Stimulated activated CD8-positive, alpha-beta memory T cell treated with anti-CD3 and anti-CD28 coated beads, Interleukin-12 subunit alpha, Interleukin-12 subunit beta, amount 100 ng/mL, for 24 hours (primary cell): ENCODE measurements around the gene ATG2A.

ENCODE experiments used
- DNase-seq: peaks from one replicate; pipeline ENCODE4 v3.0.0-alpha.2; 2020; ENCODE audit errors: extremely low read depth

ATG2A gene

DNA sequence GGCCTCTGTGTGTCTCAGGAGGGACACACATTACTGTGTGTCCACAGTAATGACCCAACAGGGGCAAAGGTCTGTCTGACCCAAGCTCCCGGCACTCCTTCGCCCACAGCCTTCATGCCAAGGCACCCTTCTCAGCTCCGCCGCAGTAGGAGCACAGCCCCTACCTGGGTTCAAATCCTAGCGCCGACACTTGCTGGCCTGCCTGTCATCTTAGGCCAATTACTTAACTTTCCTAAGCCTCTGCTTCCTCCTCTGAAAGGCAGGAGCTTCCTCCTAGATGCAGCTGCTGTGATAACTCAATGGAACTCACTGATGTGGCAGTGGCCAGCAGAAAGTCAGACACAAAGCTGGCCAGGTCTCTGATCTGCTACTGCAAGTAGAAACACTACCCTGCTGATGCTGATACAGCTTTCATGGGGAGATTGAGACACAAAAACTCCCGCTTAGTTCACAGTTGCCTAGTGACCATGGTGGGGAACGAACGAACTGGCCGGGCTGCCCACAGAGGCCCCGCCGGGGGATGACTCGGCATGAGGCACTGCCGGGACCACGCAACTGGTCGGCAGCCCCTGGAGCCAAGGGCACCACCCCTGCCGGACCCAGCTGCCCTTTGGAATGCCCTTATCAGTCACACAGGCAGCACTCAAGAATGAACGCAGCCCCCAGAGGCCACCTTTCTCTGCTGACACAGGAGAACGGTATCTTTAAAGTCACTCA lies 46.7 kb downstream of the ATG2A start:
- DNase-seq: no peak

DNA sequence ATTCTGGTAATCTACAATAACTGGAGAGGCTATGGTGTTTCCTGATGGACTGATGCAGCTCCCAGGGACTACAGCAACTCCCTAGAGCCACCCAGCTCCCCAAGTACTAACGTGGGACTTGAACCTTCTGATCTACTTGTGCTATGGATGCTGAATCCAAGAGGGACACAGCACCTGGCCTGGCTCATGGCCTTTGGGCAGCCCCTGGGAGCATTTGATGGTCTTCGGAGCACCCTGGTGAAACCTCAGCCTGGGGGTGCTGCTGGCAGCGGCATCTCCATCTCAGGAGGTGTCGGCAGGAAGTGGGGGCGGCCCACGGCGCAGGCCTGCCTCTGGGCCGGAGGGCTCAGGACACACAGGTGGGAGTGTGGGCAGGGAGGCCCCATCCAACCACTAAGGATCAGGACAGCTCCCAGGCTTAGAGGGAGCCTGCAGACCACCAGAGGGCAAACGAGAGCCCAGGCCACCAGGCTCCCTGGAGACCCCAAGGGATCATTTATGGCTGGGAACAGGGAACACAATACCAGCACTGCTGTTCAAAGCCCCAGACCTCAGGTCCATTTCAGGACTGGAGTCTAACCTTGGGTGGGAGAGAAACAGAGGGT lies 47.3 kb downstream of the ATG2A start:
- no peak for DNase-seq

DNA sequence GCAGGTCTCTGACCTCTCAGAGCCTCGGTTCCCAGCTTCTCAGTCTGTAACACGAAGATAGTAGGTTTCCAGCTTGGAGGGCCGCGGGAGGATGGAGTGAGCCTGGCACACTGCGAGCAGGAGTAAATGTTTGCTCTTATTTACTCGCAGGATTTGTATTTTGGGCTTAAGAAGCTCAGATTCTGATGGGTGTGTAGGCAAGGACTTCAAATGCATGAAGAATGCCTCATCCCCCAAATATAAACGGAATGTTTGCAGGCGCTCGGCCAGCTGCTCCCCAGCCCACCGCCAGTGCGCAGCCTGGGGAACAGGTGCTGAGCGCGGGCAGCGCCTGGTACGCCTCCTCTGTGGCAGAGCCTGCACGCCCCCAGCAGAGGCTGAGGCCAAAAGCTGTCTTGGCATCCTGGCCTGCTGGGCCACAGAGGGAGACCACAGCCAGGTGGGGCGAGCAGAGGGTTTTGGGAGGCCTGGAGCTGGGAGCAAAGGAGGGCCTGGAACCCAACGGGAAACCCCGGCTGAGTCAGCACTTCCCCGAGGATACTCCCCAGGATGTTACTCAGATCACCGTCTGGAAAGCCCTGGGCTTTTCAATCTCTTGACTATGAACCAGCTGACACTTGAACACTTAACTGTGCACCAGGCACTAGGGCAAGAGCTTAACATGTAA lies 48.0 kb downstream of the ATG2A start:
- no peak for DNase-seq

DNA sequence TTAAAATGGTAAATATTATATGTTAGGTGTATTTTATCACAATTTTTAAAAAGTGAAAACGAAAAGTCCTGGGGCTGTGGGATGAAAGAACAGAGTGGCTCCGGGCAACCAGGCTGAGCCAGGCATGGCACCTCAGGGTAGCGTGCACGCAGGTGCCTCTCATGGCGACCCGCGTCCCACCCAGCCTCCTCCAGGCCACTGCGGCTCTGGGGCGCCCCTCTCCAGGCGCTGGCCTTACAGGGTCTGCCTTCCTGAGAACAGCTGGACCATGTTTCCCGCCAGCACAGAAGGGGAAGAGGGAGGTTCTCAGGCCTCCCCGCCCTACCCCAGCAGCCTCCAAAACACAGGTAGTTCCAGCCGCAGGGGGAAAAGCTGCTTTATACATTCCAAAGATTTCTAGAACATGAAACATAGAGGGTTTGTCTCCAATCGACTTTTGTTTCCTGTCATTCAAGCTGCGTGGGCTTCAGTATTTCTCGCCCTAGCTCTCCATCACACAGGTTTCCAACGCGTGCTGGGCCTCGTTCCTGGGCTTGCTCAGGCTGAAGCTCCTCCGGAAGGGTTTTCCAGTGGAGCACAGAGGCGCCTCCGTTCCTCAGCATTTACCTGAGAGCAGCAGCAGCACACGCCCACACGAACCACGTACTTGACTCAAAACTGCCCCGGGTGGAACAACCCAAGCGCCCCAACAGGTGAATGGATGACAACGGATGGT lies 49.1 kb downstream of the ATG2A start:
- no peak for DNase-seq

DNA sequence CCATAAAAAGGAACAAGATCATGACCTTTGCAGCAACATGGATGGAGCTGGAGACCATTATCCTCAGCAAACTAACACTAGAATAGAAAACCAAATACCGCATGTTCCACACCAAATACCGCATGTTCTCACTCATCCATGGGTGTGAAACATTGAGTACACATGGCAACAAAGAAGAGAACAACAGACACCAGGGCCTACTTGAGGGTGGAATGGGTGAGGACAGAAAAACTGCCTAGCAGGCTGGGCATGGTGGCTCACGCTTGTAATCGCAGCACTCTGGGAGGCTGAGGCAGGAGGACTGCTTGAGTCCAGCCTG lies 50.9 kb downstream of the ATG2A start:
- DNase-seq: no peak

DNA sequence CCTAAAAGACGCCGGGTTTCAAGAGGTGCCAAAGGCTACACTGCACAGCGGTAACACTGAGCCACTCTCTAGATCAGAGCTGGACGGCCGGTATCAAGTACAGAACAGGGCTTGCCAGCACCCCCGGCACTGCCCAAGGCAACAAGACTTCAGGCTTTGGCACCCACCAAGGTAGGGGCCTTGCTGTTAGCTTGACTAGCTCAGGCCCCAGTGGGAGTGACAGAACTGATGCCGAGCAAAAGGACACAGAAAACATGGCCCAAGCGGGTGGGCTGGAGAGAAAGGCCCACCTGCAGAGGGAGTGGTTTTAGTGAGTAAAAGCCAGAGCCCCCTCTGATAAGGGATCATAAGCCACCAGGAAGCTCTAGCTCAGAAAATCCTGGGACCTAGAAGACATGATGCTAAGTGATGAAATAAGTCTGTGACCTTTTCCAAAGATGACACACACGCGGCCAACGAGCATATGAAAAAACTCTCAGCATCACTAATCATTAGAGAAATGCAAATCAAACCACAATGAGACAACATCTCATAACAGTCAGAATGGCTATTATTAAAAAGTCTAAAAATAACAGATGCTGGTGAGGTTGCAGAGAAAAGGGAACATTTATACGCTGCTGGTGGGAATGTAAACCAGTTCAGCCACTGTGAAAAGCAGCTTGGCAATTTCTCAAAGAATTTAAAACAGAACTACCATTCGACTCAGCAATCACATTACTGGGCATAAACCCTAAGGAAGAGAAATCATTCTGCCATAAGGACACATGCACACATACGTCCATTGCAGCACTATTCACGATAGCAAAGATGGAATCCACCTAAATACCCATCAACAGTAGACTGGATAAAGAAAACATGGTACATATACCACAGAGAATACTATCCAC lies 51.5 kb downstream of the ATG2A start:
- no peak for DNase-seq

DNA sequence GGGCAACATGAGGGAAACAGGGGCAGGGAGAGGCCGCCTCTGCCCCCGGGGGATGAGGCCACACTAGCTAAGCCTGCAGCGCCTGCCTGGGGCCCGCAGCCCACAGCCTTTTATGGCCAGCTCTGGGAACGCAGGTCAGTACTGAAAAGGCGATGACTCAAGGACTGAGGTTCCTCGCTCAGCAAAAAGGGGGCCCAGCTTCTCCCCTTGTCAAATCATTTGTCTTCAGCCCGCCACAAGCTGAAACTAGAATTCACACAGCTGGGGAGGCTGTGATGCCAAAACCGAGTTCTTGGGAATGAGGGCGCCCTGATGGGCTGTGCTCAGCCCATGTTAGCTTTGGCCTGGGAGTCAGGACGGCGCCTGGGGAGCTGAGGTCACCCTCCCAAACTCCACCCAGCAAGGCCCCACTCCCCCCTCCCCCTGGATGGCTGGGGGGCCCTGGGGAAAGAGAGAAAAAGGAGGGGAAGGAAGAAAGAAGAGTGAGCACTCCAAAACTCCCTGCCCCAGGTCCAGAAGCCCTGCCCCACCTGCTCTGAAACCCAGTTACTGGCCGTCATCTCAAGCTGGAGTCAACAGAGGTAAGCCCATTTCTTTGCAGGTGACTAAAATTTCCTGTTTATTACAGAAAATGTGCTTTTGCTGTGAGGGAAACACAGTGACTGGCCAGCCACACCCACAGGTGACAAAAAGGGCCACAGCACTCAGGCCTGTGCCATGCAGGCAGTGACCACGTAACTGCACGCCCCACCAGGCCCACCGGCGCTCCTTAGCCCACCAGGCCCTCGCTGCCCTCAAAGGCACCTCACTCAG lies 52.3 kb downstream of the ATG2A start:
- no peak for DNase-seq

DNA sequence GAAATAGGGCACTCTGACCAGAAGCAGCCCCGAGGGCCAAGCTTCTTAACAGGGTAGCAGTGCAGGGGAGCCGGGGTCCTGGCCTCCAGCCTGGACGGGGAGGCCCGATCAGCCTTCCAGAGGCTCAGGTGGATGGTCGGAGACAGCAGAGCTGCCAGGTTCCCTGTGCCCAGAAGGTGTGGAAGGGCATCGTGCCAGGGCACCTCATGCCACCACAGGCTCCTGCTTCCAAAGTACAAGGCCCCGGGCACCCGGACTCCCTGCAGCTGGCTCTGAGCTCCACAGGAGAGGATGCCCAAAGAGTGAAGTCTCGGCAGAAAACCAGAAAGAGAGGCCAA lies 52.9 kb downstream of the ATG2A start:
- no peak for DNase-seq

DNA sequence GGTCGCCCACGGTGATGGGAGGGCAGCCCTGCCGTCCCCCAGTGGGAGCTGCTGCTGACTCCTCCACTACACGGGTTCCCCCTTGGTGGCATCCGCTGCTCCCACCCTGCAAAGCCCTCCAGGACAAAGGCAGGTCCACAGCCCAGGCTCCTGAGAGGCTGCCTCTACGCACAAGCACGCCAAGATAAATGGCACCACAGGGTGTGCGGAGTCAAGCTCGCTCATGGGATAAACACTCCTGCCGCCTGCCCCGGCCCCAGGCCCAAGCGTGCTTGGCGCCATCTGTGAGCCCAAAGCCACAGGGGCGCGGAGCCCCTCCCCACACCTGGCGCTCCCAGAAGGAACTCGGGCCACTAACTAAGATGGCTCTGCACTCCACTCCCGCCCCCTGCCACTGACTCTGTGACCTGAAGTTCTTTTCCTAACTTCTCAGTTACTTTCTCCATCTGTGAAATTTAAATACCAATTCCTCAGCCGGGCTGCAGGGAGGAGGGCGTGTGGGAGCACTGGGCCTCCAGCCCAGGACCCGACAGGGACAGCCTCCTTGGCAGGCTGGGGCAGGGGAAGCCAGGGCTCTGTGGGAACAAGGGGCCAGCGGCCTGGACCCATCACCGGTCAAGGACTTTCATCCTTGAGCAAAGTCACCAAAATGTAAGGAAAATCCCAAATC lies 53.5 kb downstream of the ATG2A start:
- no peak for DNase-seq

DNA sequence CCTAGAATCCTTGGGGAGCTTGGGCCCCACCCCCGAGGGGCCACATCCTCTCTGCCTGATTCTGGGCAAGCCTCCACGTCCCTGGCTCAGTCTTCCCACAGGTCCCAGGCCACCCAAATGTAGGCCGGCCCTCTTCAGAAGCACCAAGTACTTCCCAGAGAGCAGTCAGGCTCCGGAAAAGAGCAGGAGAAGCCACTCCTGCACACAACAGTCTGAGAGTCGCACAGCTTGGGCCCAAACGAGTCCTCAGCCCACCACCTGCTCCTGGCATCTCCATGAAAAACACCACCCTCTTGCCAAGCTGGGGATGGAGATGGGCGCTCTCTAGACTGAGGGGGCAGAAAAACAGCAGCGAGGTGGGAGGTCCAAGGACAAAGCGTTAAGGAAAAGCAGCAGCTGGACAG lies 54.0 kb downstream of the ATG2A start:
- DNase-seq: no peak

DNA sequence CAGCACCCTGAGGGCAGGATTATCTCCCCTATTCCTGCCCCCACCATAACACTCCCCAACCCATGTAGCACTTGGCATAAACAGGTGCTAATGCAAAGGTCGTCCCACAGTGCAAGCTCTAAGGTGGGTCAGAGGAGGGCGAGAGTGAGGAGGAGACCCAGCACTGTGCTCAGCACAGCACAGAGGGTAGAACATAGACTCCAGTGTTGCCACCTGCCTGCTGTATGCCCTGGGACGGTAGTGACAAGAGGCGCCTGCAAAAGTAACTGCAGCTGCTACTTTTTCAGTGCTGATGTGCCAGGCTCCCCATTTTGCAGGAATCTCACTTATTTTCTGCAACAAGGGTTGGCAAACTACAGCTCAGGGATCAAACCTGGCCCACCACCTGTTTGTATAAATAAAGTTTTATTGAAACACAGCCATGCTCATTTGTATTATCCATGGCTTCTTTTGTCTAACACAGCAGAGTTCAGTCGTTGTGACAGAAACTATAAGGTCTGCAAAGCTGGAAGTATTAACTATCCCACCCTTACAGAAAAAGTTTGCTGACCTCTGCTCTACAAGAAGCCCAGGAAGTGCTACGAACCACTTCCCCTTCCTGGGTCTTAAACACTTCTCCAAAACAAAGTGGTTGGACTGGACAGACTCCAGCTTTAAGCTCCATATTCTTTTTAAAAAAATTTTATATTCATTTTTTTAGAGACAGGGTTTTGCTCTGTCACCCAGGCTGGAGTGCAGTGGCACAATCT lies 55.6 kb downstream of the ATG2A start:
- DNase-seq: no peak

DNA sequence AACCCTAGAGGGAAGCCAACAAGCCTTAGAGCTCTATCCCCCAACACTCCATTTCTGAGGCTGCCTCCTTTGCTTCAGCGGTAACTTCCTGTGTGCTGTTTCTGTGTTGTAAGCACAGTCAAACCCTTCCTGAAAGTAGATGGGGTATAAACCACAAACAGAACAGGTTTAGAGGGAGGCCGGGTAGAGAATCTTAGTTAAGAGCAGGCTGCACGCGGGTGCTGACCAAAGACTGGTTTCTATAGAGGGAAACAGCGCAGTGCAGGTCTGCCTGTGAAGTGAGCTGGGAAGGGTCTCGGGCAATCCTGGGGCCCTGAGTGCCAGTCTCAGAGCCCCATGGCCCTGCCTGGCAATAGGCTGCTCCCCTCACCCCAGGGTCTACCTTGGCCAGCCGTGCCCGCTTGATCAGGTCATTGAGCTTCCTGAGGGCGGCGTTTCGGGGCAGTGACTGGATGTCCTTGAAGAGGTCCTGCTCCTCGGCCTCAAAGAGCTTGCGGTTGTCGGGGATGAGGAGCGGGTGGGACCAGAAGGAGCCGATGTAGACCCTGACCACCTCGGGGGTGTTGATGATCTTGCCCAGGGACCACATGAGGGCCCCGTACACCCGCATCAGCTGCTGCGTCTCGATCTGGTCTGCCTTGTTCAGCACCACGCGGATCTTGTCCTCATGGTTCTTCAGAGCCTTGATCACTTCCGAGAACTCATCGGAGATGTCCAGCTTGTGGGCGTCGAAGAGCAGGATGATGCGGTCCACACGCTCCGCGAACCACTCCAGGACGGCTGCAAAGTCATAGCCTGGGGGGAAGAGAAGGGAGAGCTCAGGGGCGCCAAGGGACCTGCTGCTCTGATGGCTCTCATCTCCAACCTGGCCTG lies 57.2 kb downstream of the ATG2A start:
- DNase-seq: no peak

DNA sequence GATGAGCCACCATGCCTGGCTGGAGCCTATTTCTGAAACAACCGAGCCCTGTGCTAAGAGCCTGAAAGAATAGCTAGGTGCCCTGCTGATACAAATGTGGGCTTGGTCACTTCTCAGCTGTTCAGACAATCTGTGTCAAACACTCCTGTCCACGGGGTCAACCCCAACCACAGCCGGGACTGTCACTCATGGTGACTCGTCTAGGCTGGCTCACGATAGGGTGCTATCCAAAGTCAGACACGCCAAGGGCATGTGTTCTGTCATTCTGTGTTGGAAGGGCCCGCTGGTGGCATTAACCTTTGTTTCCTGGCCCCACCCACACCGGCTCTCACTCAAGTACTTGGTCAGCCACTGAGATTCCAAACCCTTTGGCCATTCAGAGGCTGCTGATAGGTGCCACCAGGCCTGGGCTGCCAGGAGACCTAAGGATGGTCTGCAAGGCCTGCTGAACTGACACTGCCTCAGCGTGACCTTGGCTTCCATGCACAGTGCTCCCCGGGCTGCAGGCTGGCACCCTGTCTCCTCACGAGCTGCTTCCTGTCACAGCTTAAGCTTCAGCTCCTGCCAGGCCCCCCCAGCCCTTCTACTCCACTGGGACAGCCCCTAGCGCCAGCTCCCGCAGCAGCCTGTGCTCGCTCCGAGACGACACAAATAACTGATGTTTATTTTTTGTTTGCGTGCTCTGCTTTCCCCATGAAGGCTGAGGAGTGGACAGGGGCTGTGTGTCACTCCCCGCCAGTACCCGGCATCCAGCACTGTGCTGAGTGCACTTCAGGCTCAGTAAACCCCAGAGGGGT lies 58.3 kb downstream of the ATG2A start:
- DNase-seq: no peak

DNA sequence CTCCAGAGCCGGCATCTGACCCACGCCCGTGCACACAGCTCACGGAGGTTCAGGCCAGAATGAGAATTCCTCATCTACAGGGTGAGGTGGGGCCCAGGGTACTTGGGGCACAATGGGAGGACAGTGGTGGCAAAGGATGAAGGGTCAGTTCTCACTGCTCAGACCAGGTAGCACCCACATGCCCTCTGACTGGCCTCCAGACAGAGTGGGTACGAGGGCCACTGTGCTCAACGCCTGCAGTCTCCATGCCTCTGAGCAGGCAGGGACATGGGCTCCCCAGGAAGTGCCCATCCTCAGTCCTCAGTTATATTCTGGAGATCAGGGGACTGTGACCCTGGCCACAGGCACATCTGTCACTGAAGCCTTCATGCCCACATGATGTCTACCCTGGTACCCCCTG lies 59.5 kb downstream of the ATG2A start:
- no peak for DNase-seq

DNA sequence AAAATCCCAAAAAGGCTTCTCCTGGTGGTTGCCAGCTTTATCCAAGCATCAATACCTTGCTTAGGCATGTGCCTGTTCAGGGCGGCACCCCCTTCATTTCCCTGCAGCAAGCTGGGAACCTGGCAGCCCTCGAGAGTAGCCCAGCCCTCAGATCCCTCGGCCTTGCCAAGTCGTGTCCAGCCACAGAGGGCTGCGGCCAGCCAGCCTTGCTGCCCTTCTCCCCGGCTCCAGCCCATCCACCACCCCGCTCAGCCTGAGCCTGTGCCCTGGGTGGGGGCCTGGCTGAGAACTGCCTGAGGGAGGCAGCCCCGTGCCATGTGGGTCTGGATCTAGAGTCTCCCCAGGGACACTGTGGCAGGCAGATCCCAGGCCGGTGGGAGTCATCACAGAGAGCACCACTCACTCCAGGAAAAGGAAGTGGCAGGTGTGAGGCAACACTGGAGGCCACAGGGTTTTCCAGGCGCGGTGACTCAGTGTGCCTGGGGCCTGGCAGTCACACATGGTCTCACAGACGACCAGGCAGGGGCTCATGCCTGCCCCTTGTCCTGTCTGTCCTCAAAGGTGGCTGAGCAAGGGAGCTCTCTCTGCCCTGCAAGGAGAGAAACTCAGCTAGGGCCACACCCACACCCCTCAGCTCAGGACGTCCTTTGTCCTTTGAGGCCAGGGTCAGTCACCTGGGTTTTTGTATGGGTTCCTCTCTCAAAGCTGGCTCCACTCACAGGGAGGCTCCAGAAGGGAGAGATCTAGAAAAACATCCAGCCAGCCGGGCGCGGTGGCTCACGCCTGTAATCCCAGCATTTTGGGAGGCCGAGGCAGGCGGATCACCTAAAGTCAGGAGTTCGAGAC lies 60.4 kb downstream of the ATG2A start:
- no peak for DNase-seq

DNA sequence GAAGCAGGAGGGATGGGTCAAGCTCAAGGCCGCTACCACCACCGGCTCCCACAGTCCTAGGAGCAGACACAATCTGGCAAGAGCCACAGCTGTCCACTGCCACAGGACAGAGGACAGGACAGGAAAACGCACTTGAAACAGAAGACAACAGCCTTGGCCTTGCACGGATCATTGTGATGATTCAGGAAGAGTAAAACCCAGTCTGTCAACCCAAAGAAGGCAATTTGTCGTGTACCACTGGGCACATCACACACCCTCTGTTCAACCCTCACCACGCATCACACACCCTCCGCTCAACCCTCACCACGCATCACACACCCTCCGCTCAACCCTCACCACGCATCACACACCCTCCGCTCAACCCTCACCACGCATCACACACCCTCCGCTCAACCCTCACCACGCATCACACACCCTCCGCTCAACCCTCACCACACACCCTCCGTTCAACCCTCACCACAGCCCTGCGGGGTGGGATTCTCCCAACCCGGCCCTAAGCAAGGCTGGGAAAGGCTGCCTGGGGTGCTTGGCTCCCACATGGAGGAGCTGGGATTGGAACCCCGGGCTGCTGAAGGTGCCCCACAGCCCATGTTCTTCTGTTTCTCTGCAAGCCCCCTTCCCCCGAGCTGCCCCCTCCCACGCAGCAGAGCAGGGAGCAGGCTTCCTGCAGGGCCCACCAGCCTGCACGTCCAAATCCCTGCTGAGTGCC lies 61.3 kb downstream of the ATG2A start:
- no peak for DNase-seq
